COLO829 (cell line): Measurements from ENCODE around the gene RAD21L1.

Experiments used
- DNase-seq: peaks from one replicate; pipeline ENCODE4 v3.0.0; 2012; ENCODE audit warnings: low spot score

RAD21L1 gene

DNA sequence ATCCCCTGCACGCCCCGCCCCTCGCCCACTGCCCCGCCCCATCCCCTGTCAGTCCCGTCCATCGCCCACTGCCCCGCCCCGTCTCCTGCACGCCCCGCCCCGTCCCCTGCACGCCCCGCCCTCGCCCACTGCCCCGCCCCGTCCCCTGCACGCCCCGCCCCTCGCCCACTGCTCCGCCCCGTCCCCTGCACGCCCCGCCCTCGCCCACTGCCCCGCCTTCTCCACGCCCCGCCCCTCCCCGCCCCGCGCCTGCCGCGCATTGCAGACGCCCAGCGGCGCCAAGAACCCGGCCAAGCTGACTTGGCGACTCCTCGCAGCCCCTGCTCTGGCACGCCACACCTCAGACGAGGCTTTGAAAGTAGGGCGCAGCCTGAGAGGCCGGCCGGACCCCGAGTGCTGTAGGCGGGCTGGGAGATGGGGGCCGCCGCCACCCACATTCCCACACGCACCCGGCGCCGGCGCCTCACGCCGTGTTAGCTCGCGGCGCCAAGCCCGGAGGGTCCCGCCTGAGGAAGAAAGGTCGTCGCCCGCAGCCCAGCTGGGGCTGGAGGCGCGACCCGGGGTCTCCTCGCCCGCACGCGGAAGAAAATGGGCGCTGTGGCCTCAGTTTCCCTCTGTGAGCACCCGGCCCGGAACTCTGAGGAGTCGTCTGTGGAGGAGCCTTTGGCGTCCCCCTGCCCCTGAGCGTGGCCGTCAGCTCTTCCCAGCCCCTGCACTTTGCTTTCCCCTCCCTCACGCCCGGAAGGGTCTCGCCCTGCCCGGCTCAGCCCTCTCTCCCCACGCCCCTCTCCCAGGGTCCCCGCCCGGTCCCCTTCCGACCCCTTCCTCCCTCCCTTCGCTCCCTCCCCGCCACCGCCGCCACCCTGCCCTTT is at the start of gene RAD21L1:
TSS of gene RAD21L1 (plus strand) at position 262 of the 872 bp plus-strand sequence. CDS start 2,410 bp downstream, outside the sequence.
- DNase-seq = peak; percentile 98

DNA sequence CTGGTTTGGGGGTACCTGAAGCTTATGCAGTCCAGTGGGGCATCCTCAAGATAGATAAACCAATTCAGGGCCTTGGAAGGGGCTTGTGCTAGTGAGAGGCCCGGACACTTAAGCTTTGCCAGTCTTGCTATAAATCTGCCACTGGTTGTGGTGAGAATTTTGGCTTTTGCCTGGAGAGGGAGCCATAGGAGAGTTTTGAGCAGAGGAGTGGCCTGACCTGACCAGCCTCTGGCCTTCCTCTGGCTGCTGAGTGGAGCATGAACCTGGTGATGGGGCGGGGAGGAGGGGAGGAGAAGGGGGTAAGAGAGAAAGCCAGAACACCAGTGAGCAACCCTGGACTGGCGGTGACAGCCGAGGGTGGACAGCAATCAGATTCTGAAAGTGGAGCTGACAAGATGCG is 48.2 kb upstream of the RAD21L1 start:
- DNase-seq = no peak

- no peak for DNase-seq
Observed at GRCh38 chr20:1178103-1178502, 47.7 kb upstream of the RAD21L1 start.

- DNase-seq = no peak
Observed at GRCh38 chr20:1178623-1179022, 47.2 kb upstream of the RAD21L1 start.

- no peak for DNase-seq
Observed at GRCh38 chr20:1180949-1181348, 44.9 kb upstream of the RAD21L1 start.

DNA sequence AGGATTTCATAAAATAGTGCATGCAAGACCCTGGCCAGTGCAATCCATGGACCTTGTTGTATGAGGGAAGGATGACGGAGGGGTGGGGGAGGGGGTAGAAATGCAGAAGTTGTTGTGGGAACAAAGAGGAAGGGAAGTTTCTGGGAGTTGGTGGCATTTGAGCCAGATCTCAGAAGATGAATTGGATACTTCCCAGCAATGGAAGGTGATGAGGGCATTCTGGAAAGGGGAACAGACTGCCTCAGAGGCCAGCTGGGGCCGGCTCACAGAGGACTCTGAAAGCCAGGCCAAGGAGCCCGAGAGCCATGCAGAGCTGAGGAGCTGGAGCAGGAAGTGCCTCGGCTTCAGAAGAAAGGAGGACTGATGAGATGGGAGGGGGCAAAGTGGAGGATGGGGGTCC is 43.7 kb upstream of the RAD21L1 start:
- DNase-seq = no peak

- no peak for DNase-seq
Observed at GRCh38 chr20:1183153-1183552, 42.7 kb upstream of the RAD21L1 start.

DNA sequence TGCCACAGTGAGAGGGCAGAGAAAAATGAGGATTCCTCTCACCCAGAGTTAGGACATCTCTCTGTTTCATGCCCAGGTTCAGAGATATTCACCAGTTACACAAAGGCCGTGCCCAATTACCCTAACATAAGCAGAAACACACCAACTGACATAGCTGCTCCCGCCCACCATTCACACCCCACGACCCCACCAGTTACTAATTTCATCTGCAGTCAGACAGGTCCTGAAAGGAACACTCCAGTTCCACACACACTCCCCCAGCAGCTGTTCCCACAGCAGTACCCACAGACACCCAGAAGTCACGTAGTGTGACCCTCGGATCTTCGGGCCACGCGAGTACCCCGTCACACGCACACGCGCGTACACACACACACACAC is 41.6 kb upstream of the RAD21L1 start:
- DNase-seq = no peak

- DNase-seq = no peak
Observed at GRCh38 chr20:1184638-1185315, 41.1 kb upstream of the RAD21L1 start, which contains the start of gene TMEM74B. TMEM74B (minus strand) TSS chr20:1184981; CDS start chr20:1183801, 1,180 bp downstream.

- DNase-seq = no peak
Observed at GRCh38 chr20:1185316-1185741, 40.5 kb upstream of the RAD21L1 start.

DNA sequence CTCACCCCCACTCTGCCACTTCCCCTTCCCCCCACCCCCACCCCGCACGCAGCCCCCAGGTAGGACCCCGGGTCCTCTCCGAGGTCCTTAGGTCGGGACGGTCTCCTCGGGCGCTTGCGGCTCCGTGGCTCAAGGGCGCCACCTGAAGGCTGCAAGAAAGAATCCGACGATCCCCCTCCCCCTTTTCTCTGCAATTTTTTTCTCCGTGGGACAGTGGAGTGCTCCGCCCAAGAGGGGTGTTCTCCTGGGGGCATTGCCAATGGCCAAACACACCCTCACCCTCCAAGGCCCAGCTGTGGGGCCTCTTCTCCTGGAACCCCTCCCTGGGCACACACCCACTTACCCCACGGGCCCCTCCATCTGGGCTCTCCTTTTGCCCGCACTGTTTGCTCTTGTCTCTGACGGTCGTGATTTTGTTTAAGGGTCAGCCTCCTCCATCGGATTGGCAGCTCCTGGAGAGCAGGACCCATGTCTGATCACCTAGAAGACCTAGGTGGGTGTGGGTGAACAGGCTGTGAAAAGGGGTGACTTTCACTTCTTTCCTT is 40.0 kb upstream of the RAD21L1 start:
- DNase-seq = peak; percentile 62

GRCh38 chr20:1186367-1186991 is 39.4 kb upstream of the RAD21L1 start:
- DNase-seq = no peak

GRCh38 chr20:1187605-1188171 is 38.2 kb upstream of the RAD21L1 start:
- no peak for DNase-seq

GRCh38 chr20:1188347-1188746 is 37.5 kb upstream of the RAD21L1 start:
- DNase-seq = no peak

DNA sequence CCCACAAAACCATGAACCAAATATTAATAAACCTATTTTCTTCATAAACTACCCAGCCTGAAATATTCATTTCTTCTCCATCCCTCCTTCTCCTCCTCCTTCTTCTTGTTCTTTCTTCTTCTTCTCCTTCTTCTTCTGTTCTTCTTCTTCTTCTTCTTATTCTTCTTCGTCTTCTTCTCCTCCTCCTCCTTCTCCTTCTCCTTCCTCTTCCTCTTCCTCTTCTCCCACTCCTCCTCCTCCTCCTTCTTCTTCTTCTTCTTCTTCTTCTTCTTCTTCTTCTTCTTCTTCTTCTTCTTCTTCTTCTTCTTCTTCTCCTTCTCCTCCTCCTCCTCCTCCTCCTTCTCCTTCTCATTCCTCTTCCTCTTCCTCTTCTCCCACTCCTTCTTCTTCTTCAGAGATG is 36.0 kb upstream of the RAD21L1 start:
- DNase-seq = no peak

DNA sequence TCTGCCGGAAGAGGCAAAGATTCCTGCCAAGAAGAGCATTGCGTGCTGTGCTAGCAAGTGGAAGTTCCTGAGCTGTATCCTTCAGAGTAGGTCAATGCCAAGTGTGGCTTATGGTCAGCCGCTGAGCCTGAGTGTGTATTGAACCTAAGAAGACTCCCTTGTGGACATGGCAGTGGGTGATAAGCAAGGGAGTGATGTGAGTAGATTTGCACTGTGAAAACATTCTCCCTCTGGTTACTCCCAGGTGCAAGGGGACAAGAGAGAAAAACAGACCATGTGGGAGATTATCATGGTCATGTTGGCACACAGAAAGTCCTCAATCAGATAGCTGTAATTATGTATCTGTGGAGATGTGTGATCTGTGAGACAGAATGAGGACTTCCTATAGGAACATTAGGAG is 35.0 kb upstream of the RAD21L1 start:
- DNase-seq = no peak

GRCh38 chr20:1191299-1191698 is 34.5 kb upstream of the RAD21L1 start:
- DNase-seq = no peak

DNA sequence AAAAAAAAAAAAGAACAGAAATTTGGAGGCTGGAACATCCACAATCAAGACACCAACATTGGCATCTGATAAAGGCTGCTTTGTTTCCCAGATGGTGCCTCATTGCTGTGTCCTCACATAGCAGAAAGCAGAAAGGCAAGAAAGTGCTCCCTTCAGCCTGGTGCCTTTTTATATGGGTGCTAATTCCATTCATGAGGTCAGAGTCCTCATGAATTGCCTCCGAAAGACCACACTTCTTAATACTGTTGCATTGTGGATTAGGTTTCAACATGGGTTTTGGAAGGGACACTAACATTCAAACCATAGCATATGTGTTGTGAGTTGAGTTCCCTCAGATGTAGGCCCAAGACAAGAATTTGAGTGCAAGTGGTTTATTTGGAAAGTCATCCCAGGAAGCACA is 30.6 kb upstream of the RAD21L1 start:
- DNase-seq = no peak

DNA sequence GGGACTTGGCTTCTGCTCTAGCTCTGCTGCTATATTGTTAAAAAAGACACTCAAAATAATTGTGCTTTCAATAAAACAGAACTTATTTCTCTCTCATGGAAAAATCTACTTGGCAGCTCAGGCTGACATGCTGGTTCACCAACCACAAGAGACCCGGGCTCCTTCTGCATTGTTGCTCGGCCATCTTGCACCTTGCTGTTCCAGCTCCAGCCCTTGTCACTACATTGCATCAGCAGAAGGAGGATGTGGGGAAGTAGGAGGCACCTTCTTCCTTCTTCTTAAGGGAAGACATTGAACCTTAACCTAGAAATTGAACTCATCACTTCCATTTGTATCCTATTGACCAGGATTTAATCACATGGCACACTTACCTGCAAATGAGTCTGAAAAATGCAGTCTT is 29.2 kb upstream of the RAD21L1 start:
- no peak for DNase-seq

- no peak for DNase-seq
Observed at GRCh38 chr20:1197801-1198200, 28.0 kb upstream of the RAD21L1 start.

DNA sequence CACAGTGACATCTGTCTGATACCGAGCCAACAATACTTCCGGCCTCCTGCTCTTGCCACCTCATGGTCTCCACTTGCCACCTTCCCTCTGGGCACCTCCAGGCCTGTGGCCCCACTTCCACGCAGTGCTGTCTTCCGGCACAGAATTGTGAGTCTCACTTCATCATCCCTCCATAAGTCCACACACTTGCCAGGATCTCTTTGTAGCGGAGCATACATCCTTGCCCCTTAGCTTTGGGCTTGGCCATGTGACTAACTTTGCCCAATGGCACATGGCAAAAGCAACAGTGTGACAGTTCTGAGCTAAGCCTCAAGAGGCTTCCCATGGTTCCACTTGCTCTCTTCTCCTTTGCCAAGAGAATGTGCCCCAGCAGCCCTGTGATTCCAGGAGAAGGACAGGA is 27.1 kb upstream of the RAD21L1 start:
- DNase-seq = no peak

DNA sequence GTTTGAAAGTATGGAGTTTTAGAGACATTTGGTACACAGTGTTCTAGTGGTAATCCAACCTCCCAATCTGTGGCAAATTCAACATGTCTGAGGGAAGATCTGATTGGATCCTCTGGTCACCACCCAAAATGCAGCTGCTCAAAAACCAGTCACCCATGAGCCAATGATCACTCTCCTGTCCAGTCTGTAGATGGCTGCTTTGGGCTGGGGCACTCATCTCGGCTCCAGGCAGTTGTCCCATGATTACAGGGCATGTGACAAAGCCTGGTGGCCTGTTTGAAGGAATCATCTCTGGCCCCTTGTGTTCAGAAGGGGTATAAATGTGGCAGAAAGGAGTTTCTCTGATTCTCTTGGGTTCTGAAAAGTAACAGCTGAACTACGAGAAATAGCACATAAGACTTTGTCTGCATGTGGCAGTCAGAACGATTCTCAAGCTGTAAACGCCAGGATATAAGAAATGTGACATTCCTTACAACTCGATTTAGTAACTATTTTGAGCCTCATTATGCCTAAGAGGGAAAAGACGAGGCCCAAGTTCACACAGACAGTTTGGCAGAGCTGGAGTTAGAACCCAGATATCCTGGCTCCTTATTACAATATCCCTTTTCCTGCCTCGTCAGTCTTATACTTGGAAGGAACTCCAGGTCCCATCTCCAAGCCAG is 26.5 kb upstream of the RAD21L1 start:
- DNase-seq = no peak
